Fibroblast of skin of abdomen (primary cell): ENCODE results near the gene FPGT. TPM values are rescaled to one million over a fixed set of nuclear protein-coding genes. Genes with fewer than 3 reads are reported as not detected.
"Not testable (repeated sequence)": the region's sequence is repeated elsewhere in the genome, so short reads cannot be mapped to it uniquely, and the experiment has no call there.

ENCODE experiments used
- DNase-seq: peaks from one replicate; pipeline ENCODE4 v3.0.0-alpha.2; 2013
- polyA plus RNA-seq, 2 experiments: library from polyadenylated mRNA; unstranded; fragments of 120-200 nt; gene quantifications; one replicate each; pipeline ENCODE4 v1.2.1, GENCODE V29; 2013; ENCODE audit not compliant: insufficient read length in 2 of 2

Gene FPGT
- polyA plus RNA-seq (2013, experiment 1 of 2; ENCODE audit: insufficient read length), result 10.8 TPM
- 10.6 TPM for polyA plus RNA-seq (2013, experiment 2 of 2; ENCODE audit: insufficient read length)

DNA sequence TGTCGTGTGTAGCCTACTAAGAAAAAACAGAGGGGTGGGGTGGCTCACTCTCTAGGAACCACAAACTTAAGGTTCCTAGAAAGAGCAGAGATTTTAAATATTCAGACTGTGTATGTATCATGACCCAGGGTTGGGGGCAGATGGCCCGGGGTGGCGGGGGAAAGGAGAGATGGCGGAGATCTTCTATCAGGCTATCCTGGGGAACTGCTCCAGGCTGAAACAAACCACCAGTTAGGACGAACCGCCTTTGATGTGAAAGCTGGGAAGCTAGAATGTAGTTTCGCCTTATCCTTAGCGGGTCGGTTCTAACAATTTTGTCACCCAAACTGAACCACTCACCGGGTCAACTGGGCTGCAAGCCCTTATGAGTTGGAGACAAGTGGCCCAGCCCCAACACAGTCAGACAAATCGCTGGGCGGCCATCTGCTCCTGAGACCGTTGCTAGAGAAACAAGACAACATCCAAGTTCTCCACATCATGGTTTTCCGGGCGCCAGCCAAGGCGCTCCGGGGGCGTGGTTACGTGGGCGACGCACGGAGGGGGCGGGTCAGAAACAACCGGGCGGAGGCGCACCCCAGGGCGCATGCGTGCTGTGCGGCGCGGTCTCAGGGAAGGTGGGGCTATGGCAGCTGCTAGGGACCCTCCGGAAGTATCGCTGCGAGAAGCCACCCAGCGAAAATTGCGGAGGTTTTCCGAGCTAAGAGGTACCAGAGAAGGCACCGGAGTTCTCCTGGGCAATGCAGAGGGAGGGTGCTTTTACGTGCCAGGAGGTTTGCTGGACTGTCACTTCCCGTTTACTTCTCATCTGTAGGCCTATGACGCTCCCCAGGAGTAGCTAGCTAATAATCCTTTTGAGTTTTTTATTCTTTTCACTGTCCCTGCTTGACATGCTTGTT is at the start of gene FPGT, which contains the start of gene LRRIQ3:
Gene FPGT (plus strand): TSS at position 586 of the 896 bp plus-strand sequence. CDS start 37 bp downstream, at position 623.
Gene LRRIQ3 (minus strand): TSS at position 520 of the 896 bp plus-strand sequence. CDS start 14,492 bp downstream, outside the sequence.
- peak; percentile 93 for DNase-seq

DNA sequence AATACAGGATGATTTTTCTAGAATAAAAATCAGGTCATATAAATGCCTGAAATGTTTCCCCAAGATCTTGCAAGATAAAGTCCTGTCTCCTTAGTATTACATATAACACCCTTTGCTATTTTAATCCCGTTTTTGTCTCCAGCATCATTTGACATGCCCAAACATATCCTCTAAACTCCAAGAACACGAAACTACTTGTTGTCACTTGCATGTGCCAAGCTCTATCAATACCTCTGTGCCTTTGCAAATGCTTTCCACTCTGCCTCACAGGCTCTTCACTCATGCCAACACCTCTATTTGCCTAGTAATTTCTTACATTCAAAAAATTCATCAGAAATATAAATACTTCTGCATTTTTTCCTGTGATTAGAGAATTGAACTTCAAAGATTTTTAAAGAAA is 38.0 kb upstream of the FPGT start:
- DNase-seq, result no peak

DNA sequence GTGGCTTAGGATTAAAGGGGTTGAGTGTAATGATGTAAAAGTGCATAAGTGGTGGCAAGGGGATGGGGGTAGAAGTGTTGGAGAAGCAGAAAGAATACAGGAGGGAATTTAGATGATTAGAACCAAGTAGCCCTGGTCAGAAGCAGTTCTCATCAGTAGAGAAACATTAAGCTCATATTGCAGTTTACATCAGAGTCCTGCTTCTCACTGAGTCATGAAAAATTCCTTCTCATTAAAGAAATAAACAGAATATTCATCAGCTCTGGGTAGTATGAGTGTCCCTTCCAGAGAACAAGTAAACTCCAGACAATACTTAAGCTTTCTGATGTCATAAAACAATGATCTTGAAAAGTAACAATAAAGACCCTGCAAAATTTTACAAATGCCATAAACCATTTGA is 36.5 kb upstream of the FPGT start:
- DNase-seq, result no peak

DNA sequence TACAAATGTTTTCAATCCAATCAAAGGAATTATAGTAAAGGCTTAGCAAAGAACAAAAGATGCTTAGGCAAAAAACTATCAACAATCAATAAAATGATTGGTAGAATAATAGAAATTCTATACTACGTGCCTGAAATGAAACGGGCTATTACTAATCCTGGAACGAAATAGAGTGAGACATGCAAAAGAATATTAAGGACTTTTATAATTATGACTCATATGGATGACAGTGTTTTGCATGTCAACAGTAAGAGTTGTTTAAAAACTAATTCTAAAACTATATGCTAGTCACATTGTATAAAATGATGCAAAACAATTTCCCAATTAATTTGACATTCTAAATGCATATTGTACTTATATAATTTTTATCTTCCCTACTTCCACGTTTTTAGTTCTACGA is 35.7 kb upstream of the FPGT start:
- no peak for DNase-seq

DNA sequence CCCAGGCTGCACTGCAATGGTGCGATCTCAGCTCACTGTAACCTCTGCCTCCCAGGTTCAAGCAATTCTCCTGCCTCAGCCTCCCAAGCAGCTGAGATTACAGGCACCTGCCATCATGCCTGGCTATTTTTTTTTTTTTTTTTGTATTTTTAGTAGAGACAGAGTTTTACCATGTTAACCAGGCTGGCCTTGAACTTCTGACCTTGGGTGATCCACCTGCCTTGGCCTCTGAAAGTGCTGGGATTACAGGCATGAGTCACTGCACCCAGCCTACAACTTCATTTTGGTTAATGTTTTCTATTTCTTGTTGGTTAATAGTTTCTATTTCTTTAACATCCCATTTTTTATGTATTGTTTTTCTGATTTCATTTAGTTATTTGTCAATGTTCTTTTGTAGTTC is 23.6 kb upstream of the FPGT start:
- not testable (repeated sequence) for DNase-seq

DNA sequence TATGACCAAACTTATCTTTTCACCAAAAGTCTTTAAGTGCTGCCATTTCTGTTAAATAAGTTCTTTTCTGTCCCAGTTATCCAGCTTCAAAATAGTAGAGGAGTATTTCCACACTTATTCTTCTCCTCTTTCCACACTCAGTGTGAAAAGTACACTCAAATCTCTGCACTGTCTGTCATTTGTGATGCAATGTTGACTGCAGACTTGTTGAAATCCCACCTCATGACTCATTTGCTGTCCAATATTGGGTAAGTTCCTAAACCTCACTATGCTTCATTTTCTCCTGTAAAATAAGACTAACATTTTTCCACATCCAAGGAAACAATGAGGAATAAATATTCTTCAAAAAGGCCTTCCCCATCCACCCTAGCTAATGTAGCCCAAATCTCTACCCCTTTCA is 17.6 kb upstream of the FPGT start:
- peak; percentile 33 for DNase-seq

- DNase-seq, result peak; percentile 24
Observed at GRCh38 chr1:74193908-74194307, 4.1 kb upstream of the FPGT start.

GRCh38 chr1:74195339-74195738 is 2.7 kb upstream of the FPGT start:
- DNase-seq, result no peak

DNA sequence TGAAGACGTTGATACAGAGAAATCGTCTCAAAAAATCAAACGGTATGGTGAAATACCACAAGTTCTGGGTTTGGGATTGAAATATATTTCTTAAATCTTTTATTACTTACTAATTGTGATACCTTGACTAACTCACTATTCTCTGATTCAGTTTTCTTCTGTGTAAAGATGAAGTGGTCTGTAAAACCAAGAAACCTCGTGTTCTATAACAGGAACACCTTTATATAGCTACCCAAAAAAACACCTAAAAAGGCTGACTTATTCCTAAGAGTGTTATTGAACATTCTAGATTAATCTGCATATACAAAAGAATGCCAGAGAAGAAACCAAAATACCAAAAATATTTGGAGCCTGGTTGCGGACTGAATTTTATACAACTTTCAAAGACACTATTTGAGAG is 787 bp upstream of the FPGT start:
- DNase-seq, result no peak

DNA sequence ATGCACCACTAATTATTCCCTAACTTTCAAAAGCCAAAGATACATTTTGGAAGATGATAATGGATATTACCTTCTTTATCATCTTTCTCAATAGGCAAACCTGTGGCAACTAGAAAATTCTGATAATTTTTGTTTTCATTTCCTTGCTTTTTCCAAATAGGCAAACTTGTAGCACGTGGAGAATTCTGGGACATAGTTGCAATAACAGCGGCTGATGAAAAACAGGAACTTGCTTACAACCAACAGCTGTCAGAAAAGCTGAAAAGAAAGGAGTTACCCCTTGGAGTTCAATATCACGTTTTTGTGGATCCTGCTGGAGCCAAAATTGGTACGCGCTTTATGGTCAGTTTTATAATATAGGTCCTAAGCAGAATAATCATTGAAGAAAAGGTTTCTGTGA is 1.5 kb downstream of the FPGT start:
- DNase-seq, result no peak

- peak; percentile 78 for DNase-seq
Observed at GRCh38 chr1:74205266-74205665, 7.2 kb downstream of the FPGT start.

GRCh38 chr1:74215229-74215628 is 17.2 kb downstream of the FPGT start:
- no peak for DNase-seq

GRCh38 chr1:74222701-74223100 is 24.7 kb downstream of the FPGT start:
- no peak for DNase-seq

DNA sequence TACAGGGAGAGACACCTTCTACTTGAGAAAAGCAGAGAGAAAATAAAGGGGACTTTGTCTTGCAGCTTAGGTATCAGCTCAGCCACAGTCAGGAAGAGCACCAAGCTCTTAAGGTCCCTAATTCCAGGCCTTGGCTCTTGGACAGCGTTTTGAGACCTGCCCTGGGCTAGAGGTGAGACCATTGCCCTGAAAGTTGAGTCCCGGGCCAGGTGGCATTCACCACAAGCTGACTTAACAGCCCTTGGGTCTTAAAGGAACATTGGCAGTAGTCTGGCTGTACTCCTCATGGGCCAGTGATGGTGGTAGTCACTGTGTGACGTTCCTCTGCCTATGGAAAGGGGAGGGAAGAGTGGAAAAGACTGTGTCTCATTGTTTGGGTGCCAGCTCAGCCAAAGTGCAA is 25.4 kb downstream of the FPGT start:
- no peak for DNase-seq

- DNase-seq, result no peak
Observed at GRCh38 chr1:74235153-74235552, 37.1 kb downstream of the FPGT start, which contains the start of gene TNNI3K. TSS of gene TNNI3K (plus strand) at chr1:74235387. CDS start at chr1:74235452, 65 bp downstream.

DNA sequence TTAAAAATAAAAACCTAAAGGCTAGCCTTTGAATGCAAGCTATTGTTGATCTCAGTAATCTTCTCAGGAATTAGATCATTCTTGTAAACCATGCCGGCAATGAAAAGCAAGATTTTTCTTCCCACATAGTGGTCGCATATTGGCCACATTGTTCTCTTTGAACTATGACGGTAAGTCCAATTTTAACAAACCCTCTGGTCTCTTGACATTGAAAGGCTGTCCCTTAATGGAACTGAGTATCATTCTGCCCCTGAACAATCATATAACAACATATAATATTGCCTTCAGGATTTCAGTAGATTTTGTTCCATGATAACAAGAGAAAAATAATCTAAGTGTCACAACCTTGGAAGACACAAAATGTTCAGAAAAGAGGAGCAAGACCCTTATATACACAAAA is 38.4 kb downstream of the FPGT start:
- DNase-seq, result no peak

DNA sequence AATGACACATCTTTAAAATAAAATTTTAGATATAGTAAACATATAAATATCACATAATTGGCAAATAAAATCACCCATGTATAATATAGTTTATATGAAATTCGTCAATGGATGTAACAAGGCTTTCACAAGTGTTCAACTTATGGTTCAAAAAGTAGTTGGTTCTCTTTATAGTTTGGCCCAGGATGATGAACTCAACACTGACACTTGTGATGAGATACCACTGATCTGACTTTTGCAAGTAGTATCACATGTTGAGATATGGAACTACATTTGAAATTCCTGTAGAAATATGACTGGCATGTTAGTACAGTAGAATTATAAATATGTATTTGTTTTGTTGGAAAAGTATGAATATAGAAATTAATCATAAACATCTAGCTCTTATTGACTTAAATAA is 39.0 kb downstream of the FPGT start:
- DNase-seq, result no peak

DNA sequence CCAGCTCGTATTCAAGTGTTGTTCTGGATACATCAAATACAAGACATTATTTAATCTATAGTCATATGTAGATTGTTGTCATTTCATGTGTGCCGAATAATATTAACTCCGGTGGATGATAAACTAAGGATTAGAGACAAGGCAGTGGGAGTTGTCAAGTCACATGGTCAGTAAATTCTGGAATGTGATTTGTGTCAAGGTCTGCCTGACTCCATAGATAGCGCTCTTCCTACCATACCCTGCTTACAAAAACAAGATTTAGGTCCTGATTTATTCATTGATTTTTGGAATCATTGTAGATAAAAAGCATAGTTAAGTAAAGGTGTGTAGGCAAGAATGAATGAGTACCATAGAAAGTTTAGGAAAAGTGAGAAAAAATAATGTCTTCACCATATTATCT is 39.7 kb downstream of the FPGT start:
- no peak for DNase-seq

GRCh38 chr1:74245168-74245772 is 47.2 kb downstream of the FPGT start:
- no peak for DNase-seq

GRCh38 chr1:74246315-74246714 is 48.3 kb downstream of the FPGT start:
- no peak for DNase-seq

GRCh38 chr1:74247881-74248528 is 50.0 kb downstream of the FPGT start:
- DNase-seq, result no peak

DNA sequence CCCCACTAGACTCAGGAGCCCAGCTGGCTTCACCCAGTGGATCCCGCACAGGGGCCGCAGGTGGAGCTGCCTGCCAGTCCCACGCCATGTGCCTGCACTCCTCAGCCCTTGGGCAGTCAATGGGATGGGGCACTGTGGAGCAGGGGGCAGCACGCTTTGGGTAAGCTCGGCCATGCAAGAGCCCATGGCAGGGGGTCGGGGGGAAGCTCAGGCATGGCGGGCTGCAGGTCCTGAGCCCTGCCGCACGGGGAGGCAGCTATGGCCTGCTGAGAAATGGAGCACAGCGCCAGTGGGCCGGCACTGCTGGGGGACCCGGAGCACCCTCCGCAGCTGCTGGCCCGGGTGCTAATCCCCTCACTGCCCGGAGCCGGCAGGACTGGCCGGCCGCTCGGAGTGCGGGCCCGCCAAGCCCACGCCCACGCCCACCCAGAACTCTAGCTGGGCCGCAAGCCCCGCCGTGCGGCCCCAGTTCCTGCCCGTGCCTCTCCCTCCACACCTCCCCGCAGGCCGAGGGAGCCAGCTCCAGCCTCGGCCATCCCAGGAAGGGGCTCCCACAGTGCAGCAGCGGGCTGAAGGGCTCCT is 55.3 kb downstream of the FPGT start:
- DNase-seq, result not testable (repeated sequence)
